WTC11 (cell line): ENCODE results near the gene PRKCB. TPM values are rescaled to one million over a fixed set of nuclear protein-coding genes. Genes with fewer than 3 reads are reported as not detected.
A peak's percentile ranks its signal among the peaks of the same experiment; 100 is the strongest.

ENCODE experiments used
- ATAC-seq: fragments of 200-7000 bp; cut with Tn5 transposase; 2 replicates; pipeline ENCODE4 v1.10.0; 2021; ENCODE audit warnings: mild to moderate bottlenecking, moderate library complexity
- CTCF ChIA-PET: fragments of 300-600 bp; sonication (Branson Sonifier 250); formaldehyde crosslinking; loops from one replicate; lab custom pipeline; 2021; ENCODE audit warnings: antibody characterized with exemption; lab: Charles Lee
- POLR2A ChIA-PET: fragments of 350-600 bp; sonication (Branson Sonifier 250); formaldehyde crosslinking; loops from one replicate; lab custom pipeline; 2021; ENCODE audit warnings: antibody characterized with exemption; lab: Charles Lee
- DNase-seq: peaks from one replicate; pipeline ENCODE4 v3.0.0; 2021; ENCODE audit warnings: low spot score
- H3K27ac Mint-ChIP-seq: 2 replicates; pipeline ENCODE4 v1.8.0; 2021; ENCODE audit warnings: mixed read lengths
- H3K27me3 Mint-ChIP-seq: 2 replicates; pipeline ENCODE4 v1.8.0; 2021; ENCODE audit warnings: low read depth, mild to moderate bottlenecking, moderate library complexity, mixed read lengths
- H3K36me3 Mint-ChIP-seq: 2 replicates; pipeline ENCODE4 v1.8.0; 2021; ENCODE audit warnings: mixed read lengths
- H3K4me1 Mint-ChIP-seq: 2 replicates; pipeline ENCODE4 v1.8.0; 2022; ENCODE audit warnings: mixed read lengths
- H3K4me3 Mint-ChIP-seq: 2 replicates; pipeline ENCODE4 v1.8.0; 2021; ENCODE audit warnings: mild to moderate bottlenecking, moderate library complexity, mixed read lengths
- H3K9me3 Mint-ChIP-seq: 2 replicates; pipeline ENCODE4 v1.8.0; 2021; ENCODE audit warnings: mixed read lengths
- ELF4 ChIP-seq: sonication (generic); formaldehyde crosslinking; IDR thresholded peaks from 2 replicates; pipeline ENCODE4 v1.8.1; 2022; ENCODE audit warnings: low read depth, mild to moderate bottlenecking, moderate library complexity, missing genetic modification reagents
- ETV6 ChIP-seq: sonication (generic); formaldehyde crosslinking; IDR thresholded peaks from 2 replicates; pipeline ENCODE4 v1.8.1; 2022; ENCODE audit warnings: mild to moderate bottlenecking, missing genetic modification reagents
- FOXK1 ChIP-seq: sonication (generic); formaldehyde crosslinking; IDR thresholded peaks from 2 replicates; pipeline ENCODE4 v1.8.0; 2022; ENCODE audit warnings: mild to moderate bottlenecking, moderate library complexity, missing genetic modification reagents
- GABPB1 ChIP-seq: sonication (generic); formaldehyde crosslinking; IDR thresholded peaks from 2 replicates; pipeline ENCODE4 v1.8.1; 2023; ENCODE audit warnings: mild to moderate bottlenecking, missing genetic modification reagents
- GTF2I ChIP-seq: fragments of 250-450 bp; sonication (Bioruptor Pico); conservative IDR thresholded peaks from 2 replicates; pipeline ENCODE4 v1.4.0; 2021; ENCODE audit warnings: mild to moderate bottlenecking
- IRF2 ChIP-seq: sonication (generic); formaldehyde crosslinking; IDR thresholded peaks from 2 replicates; pipeline ENCODE4 v1.8.0; 2022; ENCODE audit warnings: low read depth, missing genetic modification reagents, borderline replicate concordance
- MXD4 ChIP-seq: fragments of 250-450 bp; sonication (Bioruptor Pico); IDR thresholded peaks from 2 replicates; pipeline ENCODE4 v1.8.0; 2021; ENCODE audit warnings: mild to moderate bottlenecking, moderate library complexity, borderline replicate concordance
- MYBL2 ChIP-seq: sonication (generic); formaldehyde crosslinking; IDR thresholded peaks from 2 replicates; pipeline ENCODE4 v1.8.1; 2023; ENCODE audit warnings: mild to moderate bottlenecking, moderate library complexity, missing genetic modification reagents
- NR1H2 ChIP-seq: sonication (generic); formaldehyde crosslinking; IDR thresholded peaks from 2 replicates; pipeline ENCODE4 v1.9.0; 2021; ENCODE audit warnings: mild to moderate bottlenecking, moderate library complexity, missing genetic modification reagents
- ZNF219 ChIP-seq: sonication (generic); formaldehyde crosslinking; IDR thresholded peaks from 2 replicates; pipeline ENCODE4 v1.8.0; 2023; ENCODE audit warnings: missing genetic modification reagents, mild to moderate bottlenecking, borderline replicate concordance
- ZNF232 ChIP-seq: sonication (generic); formaldehyde crosslinking; IDR thresholded peaks from 2 replicates; pipeline ENCODE4 v1.8.0; 2022; ENCODE audit warnings: mild to moderate bottlenecking, missing genetic modification reagents
- ZNF317 ChIP-seq: sonication (generic); formaldehyde crosslinking; IDR thresholded peaks from 2 replicates; pipeline ENCODE4 v1.8.1; 2023; ENCODE audit warnings: low read depth, mild to moderate bottlenecking, moderate library complexity, missing genetic modification reagents, borderline replicate concordance
- total RNA-seq: library from RNA; stranded (reverse); gene quantifications from 3 replicates; pipeline ENCODE4 v1.2.3, GENCODE V29; 2021
- TF ChIP-seq, protein P1 (sequence below): sonication (generic); formaldehyde crosslinking; IDR thresholded peaks from 2 replicates; pipeline ENCODE4 v1.8.0; 2022; ENCODE audit warnings: mild to moderate bottlenecking, missing genetic modification reagents
- TF ChIP-seq, protein P2 (sequence below): fragments of 200-600 bp; IDR thresholded peaks from 2 replicates; pipeline ENCODE4 v1.8.0; 2022; ENCODE audit warnings: antibody characterized with exemption
- TF ChIP-seq, protein P3 (sequence below): sonication (generic); formaldehyde crosslinking; IDR thresholded peaks from 2 replicates; pipeline ENCODE4 v1.8.1; 2022; ENCODE audit warnings: low read depth, mild to moderate bottlenecking, moderate library complexity, missing genetic modification reagents, borderline replicate concordance
- TF ChIP-seq, protein P4 (sequence below): sonication (generic); formaldehyde crosslinking; IDR thresholded peaks from 2 replicates; pipeline ENCODE4 v1.8.0; 2023; ENCODE audit warnings: mild to moderate bottlenecking, missing genetic modification reagents
- TF ChIP-seq, protein P5 (sequence below): fragments of 250-450 bp; sonication (Bioruptor Pico); IDR thresholded peaks from 2 replicates; pipeline ENCODE4 v1.8.0; 2021; ENCODE audit warnings: mild to moderate bottlenecking
- TF ChIP-seq, protein P6 (sequence below): fragments of 250-450 bp; sonication (Bioruptor Pico); IDR thresholded peaks from 2 replicates; pipeline ENCODE4 v1.9.0; 2021; ENCODE audit warnings: mild to moderate bottlenecking

PRKCB gene
- total RNA-seq, 1 experiment from 2014 or later: 6.9 TPM

DNA sequence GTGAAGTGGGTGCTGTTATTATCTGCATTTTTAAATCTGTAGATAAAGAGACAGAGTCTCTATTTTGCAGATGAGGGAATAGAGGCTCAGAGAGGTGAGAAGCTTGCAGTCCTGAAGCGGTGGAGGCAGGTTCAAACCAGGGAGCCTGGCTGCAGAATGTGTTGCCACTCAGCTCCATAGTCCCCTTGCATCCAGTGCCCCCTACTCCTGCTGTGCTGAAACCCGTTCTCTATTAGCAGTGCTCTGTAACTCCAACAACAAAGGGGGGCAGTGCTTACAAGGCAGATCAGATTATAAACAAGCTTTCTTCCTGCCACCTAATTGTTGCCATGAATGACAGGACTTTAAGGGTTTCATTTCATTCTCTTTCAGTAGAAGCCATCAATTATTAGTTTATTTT, 302.2 kb downstream of the PRKCB start:
- Mint-ChIP-seq H3K4me3 (no peak overlapping the region), H3K4me1 (peaks cover 64% of the 10 kb centered on the region), H3K27me3 (peaks cover 3% of the 10 kb centered on the region; the same call in 1 of the 2 replicates), H3K27ac (peak overlapping the region; percentile 100), H3K9me3 (peaks cover 13% of the 10 kb centered on the region), H3K36me3 (peaks cover 12% of the 10 kb centered on the region)
- ATAC-seq (peak; percentile 73), DNase-seq (peak; percentile 54)
- POLR2A ChIA-PET: interaction anchor here (0.8 kb wide), 1 partner anchor 401 kb away, joined by 3 read pairs; the partner anchor contains the start of gene RBBP6
- CTCF ChIA-PET: interaction anchor here (0.6 to 2.8 kb wide), 4 partner anchors 67 to 115 kb away, joined by 3 to 13 read pairs (median 10); no protein-coding TSS in a partner anchor
- TF ChIP-seq MYBL2: no peak
- TF ChIP-seq GABPB1: no peak
- peak; percentile 81 for TF ChIP-seq FOXK1 (CRISPR knock-in tag)
- TF ChIP-seq IRF2 (CRISPR knock-in tag): no peak
- TF ChIP-seq ETV6 (CRISPR knock-in tag): no peak
- TF ChIP-seq, protein P1, sequence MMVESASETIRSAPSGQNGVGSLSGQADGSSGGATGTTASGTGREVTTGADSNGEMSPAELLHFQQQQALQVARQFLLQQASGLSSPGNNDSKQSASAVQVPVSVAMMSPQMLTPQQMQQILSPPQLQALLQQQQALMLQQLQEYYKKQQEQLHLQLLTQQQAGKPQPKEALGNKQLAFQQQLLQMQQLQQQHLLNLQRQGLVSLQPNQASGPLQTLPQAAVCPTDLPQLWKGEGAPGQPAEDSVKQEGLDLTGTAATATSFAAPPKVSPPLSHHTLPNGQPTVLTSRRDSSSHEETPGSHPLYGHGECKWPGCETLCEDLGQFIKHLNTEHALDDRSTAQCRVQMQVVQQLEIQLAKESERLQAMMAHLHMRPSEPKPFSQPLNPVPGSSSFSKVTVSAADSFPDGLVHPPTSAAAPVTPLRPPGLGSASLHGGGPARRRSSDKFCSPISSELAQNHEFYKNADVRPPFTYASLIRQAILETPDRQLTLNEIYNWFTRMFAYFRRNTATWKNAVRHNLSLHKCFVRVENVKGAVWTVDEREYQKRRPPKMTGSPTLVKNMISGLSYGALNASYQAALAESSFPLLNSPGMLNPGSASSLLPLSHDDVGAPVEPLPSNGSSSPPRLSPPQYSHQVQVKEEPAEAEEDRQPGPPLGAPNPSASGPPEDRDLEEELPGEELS (CRISPR knock-in tag): peak; percentile 56; the same call in 1 of the 2 replicates
- no peak for TF ChIP-seq NR1H2 (CRISPR knock-in tag)
- no peak for TF ChIP-seq ZNF232 (CRISPR knock-in tag)
- TF ChIP-seq, protein P2, sequence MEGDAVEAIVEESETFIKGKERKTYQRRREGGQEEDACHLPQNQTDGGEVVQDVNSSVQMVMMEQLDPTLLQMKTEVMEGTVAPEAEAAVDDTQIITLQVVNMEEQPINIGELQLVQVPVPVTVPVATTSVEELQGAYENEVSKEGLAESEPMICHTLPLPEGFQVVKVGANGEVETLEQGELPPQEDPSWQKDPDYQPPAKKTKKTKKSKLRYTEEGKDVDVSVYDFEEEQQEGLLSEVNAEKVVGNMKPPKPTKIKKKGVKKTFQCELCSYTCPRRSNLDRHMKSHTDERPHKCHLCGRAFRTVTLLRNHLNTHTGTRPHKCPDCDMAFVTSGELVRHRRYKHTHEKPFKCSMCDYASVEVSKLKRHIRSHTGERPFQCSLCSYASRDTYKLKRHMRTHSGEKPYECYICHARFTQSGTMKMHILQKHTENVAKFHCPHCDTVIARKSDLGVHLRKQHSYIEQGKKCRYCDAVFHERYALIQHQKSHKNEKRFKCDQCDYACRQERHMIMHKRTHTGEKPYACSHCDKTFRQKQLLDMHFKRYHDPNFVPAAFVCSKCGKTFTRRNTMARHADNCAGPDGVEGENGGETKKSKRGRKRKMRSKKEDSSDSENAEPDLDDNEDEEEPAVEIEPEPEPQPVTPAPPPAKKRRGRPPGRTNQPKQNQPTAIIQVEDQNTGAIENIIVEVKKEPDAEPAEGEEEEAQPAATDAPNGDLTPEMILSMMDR: no peak
- no peak for TF ChIP-seq GTF2I (CRISPR knock-in tag)
- TF ChIP-seq MXD4: no peak
- no peak for TF ChIP-seq ZNF317 (CRISPR knock-in tag)
- TF ChIP-seq, protein P3, sequence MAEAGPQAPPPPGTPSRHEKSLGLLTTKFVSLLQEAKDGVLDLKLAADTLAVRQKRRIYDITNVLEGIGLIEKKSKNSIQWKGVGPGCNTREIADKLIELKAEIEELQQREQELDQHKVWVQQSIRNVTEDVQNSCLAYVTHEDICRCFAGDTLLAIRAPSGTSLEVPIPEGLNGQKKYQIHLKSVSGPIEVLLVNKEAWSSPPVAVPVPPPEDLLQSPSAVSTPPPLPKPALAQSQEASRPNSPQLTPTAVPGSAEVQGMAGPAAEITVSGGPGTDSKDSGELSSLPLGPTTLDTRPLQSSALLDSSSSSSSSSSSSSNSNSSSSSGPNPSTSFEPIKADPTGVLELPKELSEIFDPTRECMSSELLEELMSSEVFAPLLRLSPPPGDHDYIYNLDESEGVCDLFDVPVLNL: no peak
- no peak for TF ChIP-seq ELF4 (CRISPR knock-in tag)
- TF ChIP-seq, all 79 proteins: peak for 2

DNA sequence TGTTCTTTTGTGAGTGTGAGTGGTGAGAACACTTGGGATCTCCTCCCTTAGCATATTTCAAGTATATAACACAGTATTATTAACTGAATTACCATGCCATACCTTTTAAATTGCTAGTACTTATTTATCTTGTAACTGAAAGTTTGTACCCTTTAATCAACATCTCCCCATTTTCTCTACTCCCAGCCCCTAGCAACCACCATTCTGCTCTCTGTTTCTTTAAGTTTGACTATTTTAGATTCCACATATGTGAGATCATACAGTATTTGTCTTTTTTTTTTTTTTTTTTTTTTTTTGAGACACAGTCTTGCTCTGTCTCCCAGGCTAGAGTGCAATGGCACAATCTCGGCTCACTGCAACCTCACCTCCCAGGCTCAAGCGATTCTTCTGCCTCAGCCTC, 302.8 kb downstream of the PRKCB start:
- H3K9me3 Mint-ChIP-seq: peaks cover 13% of the 10 kb centered on the region
- ChIA-PET POLR2A (interaction anchor here (0.8 kb wide), 1 partner anchor 401 kb away, joined by 3 read pairs; the partner anchor contains the start of gene RBBP6), CTCF (interaction anchor here (1.6 to 2.8 kb wide), 3 partner anchors 68 to 115 kb away, joined by 8 to 13 read pairs (median 13); no protein-coding TSS in a partner anchor)
- ATAC-seq (no peak), DNase-seq (no peak)
- peaks cover 12% of the 10 kb centered on the region for H3K36me3 Mint-ChIP-seq
- H3K4me3 Mint-ChIP-seq: peak overlapping the region; percentile 16; the same call in 1 of the 2 replicates
- H3K27ac Mint-ChIP-seq: peak overlapping the region; percentile 100
- H3K4me1 Mint-ChIP-seq: peaks cover 64% of the 10 kb centered on the region
- H3K27me3 Mint-ChIP-seq: peaks cover 3% of the 10 kb centered on the region; the same call in 1 of the 2 replicates
- TF ChIP-seq, protein P4, sequence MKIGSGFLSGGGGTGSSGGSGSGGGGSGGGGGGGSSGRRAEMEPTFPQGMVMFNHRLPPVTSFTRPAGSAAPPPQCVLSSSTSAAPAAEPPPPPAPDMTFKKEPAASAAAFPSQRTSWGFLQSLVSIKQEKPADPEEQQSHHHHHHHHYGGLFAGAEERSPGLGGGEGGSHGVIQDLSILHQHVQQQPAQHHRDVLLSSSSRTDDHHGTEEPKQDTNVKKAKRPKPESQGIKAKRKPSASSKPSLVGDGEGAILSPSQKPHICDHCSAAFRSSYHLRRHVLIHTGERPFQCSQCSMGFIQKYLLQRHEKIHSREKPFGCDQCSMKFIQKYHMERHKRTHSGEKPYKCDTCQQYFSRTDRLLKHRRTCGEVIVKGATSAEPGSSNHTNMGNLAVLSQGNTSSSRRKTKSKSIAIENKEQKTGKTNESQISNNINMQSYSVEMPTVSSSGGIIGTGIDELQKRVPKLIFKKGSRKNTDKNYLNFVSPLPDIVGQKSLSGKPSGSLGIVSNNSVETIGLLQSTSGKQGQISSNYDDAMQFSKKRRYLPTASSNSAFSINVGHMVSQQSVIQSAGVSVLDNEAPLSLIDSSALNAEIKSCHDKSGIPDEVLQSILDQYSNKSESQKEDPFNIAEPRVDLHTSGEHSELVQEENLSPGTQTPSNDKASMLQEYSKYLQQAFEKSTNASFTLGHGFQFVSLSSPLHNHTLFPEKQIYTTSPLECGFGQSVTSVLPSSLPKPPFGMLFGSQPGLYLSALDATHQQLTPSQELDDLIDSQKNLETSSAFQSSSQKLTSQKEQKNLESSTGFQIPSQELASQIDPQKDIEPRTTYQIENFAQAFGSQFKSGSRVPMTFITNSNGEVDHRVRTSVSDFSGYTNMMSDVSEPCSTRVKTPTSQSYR (CRISPR knock-in tag): no peak
- TF ChIP-seq, protein P5, sequence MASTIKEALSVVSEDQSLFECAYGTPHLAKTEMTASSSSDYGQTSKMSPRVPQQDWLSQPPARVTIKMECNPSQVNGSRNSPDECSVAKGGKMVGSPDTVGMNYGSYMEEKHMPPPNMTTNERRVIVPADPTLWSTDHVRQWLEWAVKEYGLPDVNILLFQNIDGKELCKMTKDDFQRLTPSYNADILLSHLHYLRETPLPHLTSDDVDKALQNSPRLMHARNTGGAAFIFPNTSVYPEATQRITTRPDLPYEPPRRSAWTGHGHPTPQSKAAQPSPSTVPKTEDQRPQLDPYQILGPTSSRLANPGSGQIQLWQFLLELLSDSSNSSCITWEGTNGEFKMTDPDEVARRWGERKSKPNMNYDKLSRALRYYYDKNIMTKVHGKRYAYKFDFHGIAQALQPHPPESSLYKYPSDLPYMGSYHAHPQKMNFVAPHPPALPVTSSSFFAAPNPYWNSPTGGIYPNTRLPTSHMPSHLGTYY (CRISPR knock-in tag): no peak
- TF ChIP-seq ZNF219 (no peak), ETV6 (CRISPR knock-in tag) (no peak)
- TF ChIP-seq, protein P6, sequence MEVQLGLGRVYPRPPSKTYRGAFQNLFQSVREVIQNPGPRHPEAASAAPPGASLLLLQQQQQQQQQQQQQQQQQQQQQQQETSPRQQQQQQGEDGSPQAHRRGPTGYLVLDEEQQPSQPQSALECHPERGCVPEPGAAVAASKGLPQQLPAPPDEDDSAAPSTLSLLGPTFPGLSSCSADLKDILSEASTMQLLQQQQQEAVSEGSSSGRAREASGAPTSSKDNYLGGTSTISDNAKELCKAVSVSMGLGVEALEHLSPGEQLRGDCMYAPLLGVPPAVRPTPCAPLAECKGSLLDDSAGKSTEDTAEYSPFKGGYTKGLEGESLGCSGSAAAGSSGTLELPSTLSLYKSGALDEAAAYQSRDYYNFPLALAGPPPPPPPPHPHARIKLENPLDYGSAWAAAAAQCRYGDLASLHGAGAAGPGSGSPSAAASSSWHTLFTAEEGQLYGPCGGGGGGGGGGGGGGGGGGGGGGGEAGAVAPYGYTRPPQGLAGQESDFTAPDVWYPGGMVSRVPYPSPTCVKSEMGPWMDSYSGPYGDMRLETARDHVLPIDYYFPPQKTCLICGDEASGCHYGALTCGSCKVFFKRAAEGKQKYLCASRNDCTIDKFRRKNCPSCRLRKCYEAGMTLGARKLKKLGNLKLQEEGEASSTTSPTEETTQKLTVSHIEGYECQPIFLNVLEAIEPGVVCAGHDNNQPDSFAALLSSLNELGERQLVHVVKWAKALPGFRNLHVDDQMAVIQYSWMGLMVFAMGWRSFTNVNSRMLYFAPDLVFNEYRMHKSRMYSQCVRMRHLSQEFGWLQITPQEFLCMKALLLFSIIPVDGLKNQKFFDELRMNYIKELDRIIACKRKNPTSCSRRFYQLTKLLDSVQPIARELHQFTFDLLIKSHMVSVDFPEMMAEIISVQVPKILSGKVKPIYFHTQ (CRISPR knock-in tag): no peak
